Breast epithelium (tissue), 4 donors: Measurements from ENCODE around the gene MRAP. TPM values are rescaled to one million over a fixed set of nuclear protein-coding genes. Genes with fewer than 3 reads are reported as not detected.

ENCODE experiments used
- DNase-seq, 2 donors: peaks; one replicate each; pipeline ENCODE4 v3.0.0-alpha.2; 2019; ENCODE audit warnings: low spot score in 2 of 2
- H3K27ac ChIP-seq, 2 donors: fragments of 200-600 bp; sonication (generic) in 1 of 2; one replicate each; pipeline ENCODE4 v1.5.1; 2016 to 2019; ENCODE audit warnings: mild to moderate bottlenecking in 1 of 2
- H3K27me3 ChIP-seq, 2 donors: fragments of 200-600 bp; sonication (generic) in 1 of 2; one replicate each; pipeline versions ENCODE4 v1.5.1 to v1.6.0; 2017 to 2019; ENCODE audit warnings: control low read depth in 1 of 2, mild to moderate bottlenecking in 1 of 2
- H3K36me3 ChIP-seq: fragments of 200-600 bp; one replicate; pipeline ENCODE4 v1.5.1; 2019
- H3K4me1 ChIP-seq, 2 donors: fragments of 200-600 bp; sonication (generic); one replicate each; pipeline ENCODE4 v1.5.1; 2016 to 2019; ENCODE audit warnings: control low read depth in 1 of 2
- H3K4me3 ChIP-seq, 3 donors: fragments of 200-600 bp; sonication (generic); 1 replicate in 2 of 3; 2 replicates in 1 of 3; pipeline ENCODE4 v1.5.1; 2016 to 2019; ENCODE audit warnings: mild to moderate bottlenecking in 3 of 3, moderate library complexity in 2 of 3
- H3K9me3 ChIP-seq, 2 donors: fragments of 200-600 bp; sonication (generic) in 1 of 2; one replicate each; pipeline ENCODE4 v1.5.1; 2016 to 2019; ENCODE audit warnings: control low read depth in 1 of 2
- CTCF ChIP-seq, 3 donors: fragments of 450-650 bp; IDR thresholded peaks; one replicate each; pipeline ENCODE4 v1.5.1; 2016 to 2017; ENCODE audit warnings: antibody characterized with exemption in 3 of 3, mild to moderate bottlenecking in 3 of 3, moderate library complexity in 3 of 3
- POLR2A ChIP-seq: fragments of 450-650 bp; IDR thresholded peaks from one replicate; pipeline ENCODE4 v1.6.1; 2016; ENCODE audit warnings: antibody characterized with exemption, mild to moderate bottlenecking, moderate library complexity
- POLR2AphosphoS5 ChIP-seq, 3 donors: sonication (generic); formaldehyde crosslinking; IDR thresholded peaks; one replicate each; pipeline ENCODE4 v1.6.1; 2017; ENCODE audit warnings: antibody characterized with exemption in 3 of 3
- intact Hi-C: fragments of 100-400 bp; cut with DNase I; formaldehyde crosslinking; loops from one replicate; pipeline ENCODE4 v1.15.1; 2023; ENCODE audit warnings: low total_unique reads
- total RNA-seq, 3 donors: library from RNA; depleted of rRNA; stranded (reverse); fragments of >200 nt; gene quantifications; one replicate each; pipeline ENCODE4 v1.1.0, GENCODE V29; 2016

MRAP gene
- total RNA-seq, 3 donors from 2014 or later: 5.1 to 23.4 (median 8.8) TPM

GRCh38 chr21:32338209-32338921, 39.7 kb downstream of the MRAP start:
- no peak overlapping the region for H3K27ac ChIP-seq
- H3K4me3 ChIP-seq: no peak overlapping the region
- peaks cover 10% of the 10 kb centered on the region for H3K36me3 ChIP-seq
- no peak for TF ChIP-seq POLR2A
- no peak for TF ChIP-seq CTCF (IDR thresholded peaks at IDR 0.05)
- no peak for TF ChIP-seq POLR2AphosphoS5 (IDR thresholded peaks at IDR 0.05)
- no peak for DNase-seq
- no peaks in the 10 kb centered on the region for H3K27me3 ChIP-seq
- intact Hi-C loops: no loop called here
- no peaks in the 10 kb centered on the region for H3K4me1 ChIP-seq
- H3K9me3 ChIP-seq: no peaks in the 10 kb centered on the region

DNA sequence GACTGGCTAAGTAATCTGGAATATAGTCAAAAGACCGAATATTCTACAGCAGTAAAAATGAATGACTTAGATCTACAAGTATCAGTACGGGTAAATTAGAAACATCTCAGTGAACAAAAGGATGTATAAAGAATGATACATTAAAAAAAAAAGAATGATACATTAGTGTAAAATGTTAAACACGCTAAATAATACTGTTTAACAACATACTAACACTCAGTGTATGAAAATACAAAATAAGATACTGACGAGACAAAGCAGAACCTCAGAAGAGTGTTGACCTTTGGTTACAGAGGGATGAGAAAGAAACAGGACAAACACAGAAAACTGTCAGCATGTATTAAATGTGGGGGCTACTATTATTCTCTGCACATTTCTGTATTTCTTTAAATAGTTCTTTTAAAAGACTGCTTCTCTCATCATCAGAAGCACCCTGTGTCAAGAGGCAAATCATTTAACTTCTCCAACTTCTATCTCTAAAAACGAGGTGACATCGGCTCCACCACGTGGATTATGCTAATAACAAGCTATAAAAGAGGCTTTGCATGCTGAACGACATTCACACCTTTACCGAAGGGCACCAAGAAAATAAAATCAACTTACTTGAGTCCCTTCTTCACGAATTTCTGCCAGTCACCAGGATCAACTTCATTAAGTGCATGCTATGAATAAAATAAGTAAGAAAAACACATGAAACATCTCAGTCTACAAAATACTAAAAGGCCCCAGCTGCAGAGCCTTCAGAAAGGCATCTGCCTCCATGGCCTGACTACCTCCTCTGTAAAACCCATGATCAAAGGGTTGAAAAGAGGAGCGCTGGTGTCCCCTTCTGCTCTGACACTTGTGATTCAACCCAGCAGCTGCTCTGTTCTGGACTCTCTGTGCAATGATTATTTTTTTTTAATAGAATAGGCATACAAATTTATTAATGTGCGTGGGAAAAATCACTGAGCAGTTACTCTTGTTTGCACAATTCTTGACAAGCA, 42.5 kb downstream of the MRAP start:
- DNase-seq: no peak
- TF ChIP-seq POLR2AphosphoS5 (IDR thresholded peaks at IDR 0.05) (no peak), CTCF (IDR thresholded peaks at IDR 0.05) (no peak), POLR2A (no peak)
- Histone ChIP-seq H3K27me3 (no peaks in the 10 kb centered on the region), H3K27ac (no peak overlapping the region), H3K9me3 (peaks cover 0 to 12% of the 10 kb centered on the region in 2 donors), H3K4me1 (no peaks in the 10 kb centered on the region), H3K4me3 (no peak overlapping the region), H3K36me3 (peaks cover 14% of the 10 kb centered on the region)
- intact Hi-C loops: no loop called here

DNA sequence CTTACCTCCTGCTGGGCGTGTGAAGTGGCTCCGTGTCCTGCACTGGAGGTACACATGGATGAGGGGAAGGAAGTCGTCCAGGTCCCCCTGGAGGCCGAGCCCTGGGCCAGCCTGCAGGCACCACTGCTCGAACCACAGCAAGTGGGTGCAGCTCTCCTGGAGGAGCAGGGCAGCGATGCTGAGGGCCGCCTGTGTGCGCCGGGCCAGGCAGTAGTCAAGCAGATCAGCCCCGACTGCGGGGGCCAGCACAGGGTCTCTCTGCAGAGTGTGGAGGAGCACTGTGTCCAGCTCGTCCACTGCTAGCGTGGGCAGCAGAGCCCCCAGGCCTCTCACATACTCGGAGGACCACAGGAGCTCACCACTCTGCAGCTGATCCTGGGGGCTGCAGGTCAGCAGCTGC, 48.3 kb downstream of the MRAP start:
- peaks cover 0 to 12% of the 10 kb centered on the region in 2 donors for H3K9me3 ChIP-seq
- H3K4me1 ChIP-seq: no peaks in the 10 kb centered on the region
- peak overlapping the region; percentile 83 to 85 for H3K27ac ChIP-seq
- no peaks in the 10 kb centered on the region for H3K27me3 ChIP-seq
- H3K4me3 ChIP-seq: no peak overlapping the region
- no peak for TF ChIP-seq CTCF (IDR thresholded peaks at IDR 0.05)
- no peak for TF ChIP-seq POLR2AphosphoS5 (IDR thresholded peaks at IDR 0.05)
- TF ChIP-seq POLR2A: no peak
- intact Hi-C loops: no loop called here
- no peak for DNase-seq
- H3K36me3 ChIP-seq: peaks cover 14% of the 10 kb centered on the region

GRCh38 chr21:32347351-32347750, 48.7 kb downstream of the MRAP start:
- Histone ChIP-seq H3K36me3 (peaks cover 14% of the 10 kb centered on the region), H3K4me1 (no peaks in the 10 kb centered on the region), H3K9me3 (peaks cover 0 to 12% of the 10 kb centered on the region in 2 donors), H3K27ac (peak overlapping the region; percentile 83 to 85), H3K27me3 (no peaks in the 10 kb centered on the region), H3K4me3 (no peak overlapping the region)
- no peak for DNase-seq
- intact Hi-C loops: no loop called here
- TF ChIP-seq POLR2A: no peak
- TF ChIP-seq POLR2AphosphoS5 (IDR thresholded peaks at IDR 0.05): no peak
- TF ChIP-seq CTCF (IDR thresholded peaks at IDR 0.05): no peak

DNA sequence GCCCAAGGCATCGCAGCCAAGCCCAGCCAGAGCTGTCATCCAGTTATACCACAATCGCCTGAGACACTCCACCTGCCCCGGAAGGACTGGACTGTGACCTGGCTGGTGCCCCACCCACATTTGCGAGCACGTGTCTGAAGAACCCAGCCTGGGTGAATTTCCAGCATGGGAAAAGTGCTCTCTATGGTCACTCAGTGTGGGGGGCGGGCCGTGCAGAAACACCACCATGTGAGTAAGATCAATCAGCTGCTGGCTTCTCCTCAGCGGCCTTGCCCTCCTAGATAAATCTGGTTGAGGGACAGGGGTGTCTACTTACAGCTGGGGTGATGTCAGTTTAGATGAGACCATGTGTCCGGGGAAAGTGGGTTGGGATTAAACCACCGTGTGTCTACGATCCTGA, 49.3 kb downstream of the MRAP start:
- peaks cover 14% of the 10 kb centered on the region for H3K36me3 ChIP-seq
- H3K27ac ChIP-seq: peak overlapping the region; percentile 83 to 85
- peaks cover 0 to 12% of the 10 kb centered on the region in 2 donors for H3K9me3 ChIP-seq
- no peaks in the 10 kb centered on the region for H3K4me1 ChIP-seq
- H3K4me3 ChIP-seq: no peak overlapping the region
- TF ChIP-seq CTCF (IDR thresholded peaks at IDR 0.05) (no peak), POLR2A (no peak), POLR2AphosphoS5 (IDR thresholded peaks at IDR 0.05) (no peak)
- DNase-seq: no peak
- intact Hi-C loops: no loop called here
- no peaks in the 10 kb centered on the region for H3K27me3 ChIP-seq
